Karpas-422 (cell line): ENCODE measurements around the gene PTPRD. TPM values are rescaled to one million over a fixed set of nuclear protein-coding genes. Genes with fewer than 3 reads are reported as not detected.

ENCODE experiments used
- DNase-seq: peaks from one replicate; pipeline ENCODE4 v3.0.0-alpha.2; 2015
- H2AFZ ChIP-seq: fragments of 200-600 bp; sonication (generic); 2 replicates; pipeline ENCODE4 v1.6.1; 2014; ENCODE audit warnings: antibody characterized with exemption, low read length, mixed read lengths
- H3K27ac ChIP-seq: fragments of 200-600 bp; sonication (generic); 2 replicates; pipeline ENCODE4 v1.5.1; 2014; ENCODE audit warnings: mild to moderate bottlenecking, low read length, moderate library complexity
- H3K27me3 ChIP-seq: fragments of 200-600 bp; sonication (generic); 2 replicates; pipeline ENCODE4 v1.6.1; 2014; ENCODE audit warnings: low read length, mixed read lengths
- H3K36me3 ChIP-seq: fragments of 200-600 bp; sonication (generic); 2 replicates; pipeline ENCODE4 v1.6.1; 2014; ENCODE audit warnings: low read length, mixed read lengths; ENCODE audit not compliant: insufficient read depth
- H3K4me1 ChIP-seq: fragments of 200-600 bp; sonication (generic); 2 replicates; pipeline ENCODE4 v1.6.1; 2014; ENCODE audit warnings: mild to moderate bottlenecking, low read length, mixed read lengths
- H3K4me2 ChIP-seq: fragments of 200-600 bp; sonication (generic); 2 replicates; pipeline ENCODE4 v1.6.1; 2014; ENCODE audit warnings: low read length, low read depth, mild to moderate bottlenecking; ENCODE audit not compliant: poor library complexity, severe bottlenecking
- H3K4me3 ChIP-seq: fragments of 200-600 bp; sonication (generic); 2 replicates; pipeline ENCODE4 v1.5.1; 2014; ENCODE audit warnings: mild to moderate bottlenecking, antibody characterized with exemption, low read length, mixed read lengths
- H3K79me2 ChIP-seq: fragments of 200-600 bp; sonication (generic); 2 replicates; pipeline ENCODE4 v1.6.1; 2014; ENCODE audit warnings: mild to moderate bottlenecking, low read length, mixed read lengths
- H3K9ac ChIP-seq: fragments of 200-600 bp; sonication (generic); 2 replicates; pipeline ENCODE4 v1.6.0; 2014; ENCODE audit warnings: low read length
- H3K9me2 ChIP-seq: fragments of 200-600 bp; sonication (generic), shearing (Covaris generic); replicated peaks from 2 replicates; pipeline ENCODE4 v1.6.0; 2014; ENCODE audit warnings: mild to moderate bottlenecking, low read length, moderate library complexity; ENCODE audit not compliant: insufficient read depth
- H3K9me3 ChIP-seq: fragments of 300-700, 200-600 bp; sonication (generic); 2 replicates; pipeline ENCODE4 v1.6.1; 2014; ENCODE audit warnings: low read length, mixed read lengths
- H4K20me1 ChIP-seq: fragments of 200-600 bp; sonication (generic); 2 replicates; pipeline ENCODE4 v1.6.1; 2014; ENCODE audit warnings: mild to moderate bottlenecking, antibody characterized with exemption, low read length, low read depth; ENCODE audit not compliant: insufficient read depth
- total RNA-seq: library from RNA; depleted of rRNA; stranded (reverse); fragments of >200 nt; shearing (Covaris generic); gene quantifications from 2 replicates; pipeline ENCODE4 v1.2.3, GENCODE V29; 2014; ENCODE audit warnings: low replicate concordance

PTPRD gene
- total RNA-seq, 1 experiment from 2014 or later, result 0.63 TPM

- H3K27ac ChIP-seq, result no peak overlapping the region
- H3K9ac ChIP-seq, result no peak overlapping the region
- H3K4me3 ChIP-seq, result no peak overlapping the region
- H3K9me2 ChIP-seq, result no peaks in the 10 kb centered on the region
- H3K79me2 ChIP-seq, result no peaks in the 10 kb centered on the region
- H3K9me3 ChIP-seq, result peaks cover 5% of the 10 kb centered on the region; the same call in 1 of the 2 replicates
- no peak overlapping the region for H2AFZ ChIP-seq
- no peaks in the 10 kb centered on the region for H4K20me1 ChIP-seq
- H3K36me3 ChIP-seq, result no peaks in the 10 kb centered on the region
- no peaks in the 10 kb centered on the region for H3K27me3 ChIP-seq
- H3K4me1 ChIP-seq, result no peaks in the 10 kb centered on the region
- DNase-seq, result no peak
- no peak overlapping the region for H3K4me2 ChIP-seq
Measured at GRCh38 chr9:8382266-8382665, 2230.5 kb downstream of the PTPRD start.

GRCh38 chr9:8381601-8382000, 2231.2 kb downstream of the PTPRD start:
- no peaks in the 10 kb centered on the region for H3K27me3 ChIP-seq
- no peaks in the 10 kb centered on the region for H3K9me2 ChIP-seq
- H3K4me1 ChIP-seq, result no peaks in the 10 kb centered on the region
- H2AFZ ChIP-seq, result no peak overlapping the region
- DNase-seq, result no peak
- no peak overlapping the region for H3K9ac ChIP-seq
- H3K9me3 ChIP-seq, result peaks cover 5% of the 10 kb centered on the region
- no peak overlapping the region for H3K4me3 ChIP-seq
- H3K36me3 ChIP-seq, result no peaks in the 10 kb centered on the region
- H3K4me2 ChIP-seq, result no peak overlapping the region
- H4K20me1 ChIP-seq, result no peaks in the 10 kb centered on the region
- H3K27ac ChIP-seq, result no peak overlapping the region
- no peaks in the 10 kb centered on the region for H3K79me2 ChIP-seq

GRCh38 chr9:8374471-8374870, 2238.3 kb downstream of the PTPRD start:
- Histone ChIP-seq H3K4me3 (no peak overlapping the region), H3K4me1 (no peaks in the 10 kb centered on the region), H2AFZ (no peak overlapping the region), H3K9me3 (no peaks in the 10 kb centered on the region; the same call in none of the 2 replicates), H3K9me2 (no peaks in the 10 kb centered on the region), H3K27me3 (no peaks in the 10 kb centered on the region), H3K79me2 (no peaks in the 10 kb centered on the region), H3K9ac (no peak overlapping the region), H3K4me2 (no peak overlapping the region), H3K27ac (no peak overlapping the region), H4K20me1 (no peaks in the 10 kb centered on the region), H3K36me3 (no peaks in the 10 kb centered on the region)
- DNase-seq, result no peak

- DNase-seq, result no peak
- Histone ChIP-seq H3K9me2 (no peaks in the 10 kb centered on the region), H3K79me2 (no peaks in the 10 kb centered on the region), H3K27me3 (no peaks in the 10 kb centered on the region), H4K20me1 (no peaks in the 10 kb centered on the region), H3K9ac (no peak overlapping the region), H3K27ac (no peak overlapping the region), H3K36me3 (no peaks in the 10 kb centered on the region), H2AFZ (no peak overlapping the region), H3K4me3 (no peak overlapping the region), H3K4me1 (no peaks in the 10 kb centered on the region), H3K9me3 (peaks cover 3% of the 10 kb centered on the region; the same call in 1 of the 2 replicates), H3K4me2 (no peak overlapping the region)
Measured at GRCh38 chr9:8371686-8372085, 2241.1 kb downstream of the PTPRD start.

GRCh38 chr9:8366161-8366926, 2246.5 kb downstream of the PTPRD start:
- Histone ChIP-seq H3K9me3 (peaks cover 15% of the 10 kb centered on the region), H3K27ac (no peak overlapping the region), H3K9me2 (no peaks in the 10 kb centered on the region), H2AFZ (no peak overlapping the region), H3K4me3 (no peak overlapping the region), H3K4me2 (no peak overlapping the region), H3K79me2 (no peaks in the 10 kb centered on the region), H4K20me1 (no peaks in the 10 kb centered on the region), H3K4me1 (no peaks in the 10 kb centered on the region), H3K36me3 (no peaks in the 10 kb centered on the region), H3K9ac (no peak overlapping the region), H3K27me3 (no peaks in the 10 kb centered on the region)
- DNase-seq, result no peak

GRCh38 chr9:8365466-8366160, 2247.2 kb downstream of the PTPRD start:
- Histone ChIP-seq H3K9ac (no peak overlapping the region), H3K4me2 (no peak overlapping the region), H3K9me2 (no peaks in the 10 kb centered on the region), H3K27ac (no peak overlapping the region), H3K36me3 (no peaks in the 10 kb centered on the region), H3K4me3 (no peak overlapping the region), H3K9me3 (peaks cover 20% of the 10 kb centered on the region), H3K79me2 (no peaks in the 10 kb centered on the region), H3K4me1 (no peaks in the 10 kb centered on the region), H2AFZ (no peak overlapping the region), H3K27me3 (no peaks in the 10 kb centered on the region), H4K20me1 (no peaks in the 10 kb centered on the region)
- no peak for DNase-seq

- Histone ChIP-seq H3K36me3 (no peaks in the 10 kb centered on the region), H3K79me2 (no peaks in the 10 kb centered on the region), H3K27me3 (no peaks in the 10 kb centered on the region), H3K9me2 (no peaks in the 10 kb centered on the region), H3K9ac (no peak overlapping the region), H3K27ac (no peak overlapping the region), H3K4me2 (no peak overlapping the region), H2AFZ (no peak overlapping the region), H3K4me3 (no peak overlapping the region), H3K4me1 (no peaks in the 10 kb centered on the region), H4K20me1 (no peaks in the 10 kb centered on the region), H3K9me3 (peaks cover 20% of the 10 kb centered on the region)
- no peak for DNase-seq
Measured at GRCh38 chr9:8365029-8365428, 2247.8 kb downstream of the PTPRD start.

GRCh38 chr9:8364026-8364752, 2248.6 kb downstream of the PTPRD start:
- no peak for DNase-seq
- peaks cover 20% of the 10 kb centered on the region for H3K9me3 ChIP-seq
- H3K4me1 ChIP-seq, result no peaks in the 10 kb centered on the region
- no peak overlapping the region for H3K4me2 ChIP-seq
- no peak overlapping the region for H2AFZ ChIP-seq
- H4K20me1 ChIP-seq, result no peaks in the 10 kb centered on the region
- no peak overlapping the region for H3K27ac ChIP-seq
- no peak overlapping the region for H3K9ac ChIP-seq
- no peak overlapping the region for H3K4me3 ChIP-seq
- H3K27me3 ChIP-seq, result no peaks in the 10 kb centered on the region
- no peaks in the 10 kb centered on the region for H3K9me2 ChIP-seq
- no peaks in the 10 kb centered on the region for H3K36me3 ChIP-seq
- no peaks in the 10 kb centered on the region for H3K79me2 ChIP-seq
